ENCODE results near the gene HES7. TPM values are rescaled to one million over a fixed set of nuclear protein-coding genes. Genes with fewer than 3 reads are reported as not detected.

Gene HES7
- total RNA-seq, 4 donors from 2014 or later, result 1.4 TPM; not detected in 3

- peaks cover 8 to 78% (median 50%) of the 10 kb centered on the region in 4 donors for H3K27me3 ChIP-seq
- no peaks in the 10 kb centered on the region for H3K9me3 ChIP-seq
- no peak for DNase-seq (ENCODE audit: extremely low spot score)
- WGBS, result 8% methylated on average over 14 of the region's 40 CpGs
- no peak for TF ChIP-seq POLR2A (IDR thresholded peaks at IDR 0.05; ENCODE audit: low read depth)
- no peak for TF ChIP-seq EP300 (IDR thresholded peaks at IDR 0.05)
- TF ChIP-seq, protein P1, sequence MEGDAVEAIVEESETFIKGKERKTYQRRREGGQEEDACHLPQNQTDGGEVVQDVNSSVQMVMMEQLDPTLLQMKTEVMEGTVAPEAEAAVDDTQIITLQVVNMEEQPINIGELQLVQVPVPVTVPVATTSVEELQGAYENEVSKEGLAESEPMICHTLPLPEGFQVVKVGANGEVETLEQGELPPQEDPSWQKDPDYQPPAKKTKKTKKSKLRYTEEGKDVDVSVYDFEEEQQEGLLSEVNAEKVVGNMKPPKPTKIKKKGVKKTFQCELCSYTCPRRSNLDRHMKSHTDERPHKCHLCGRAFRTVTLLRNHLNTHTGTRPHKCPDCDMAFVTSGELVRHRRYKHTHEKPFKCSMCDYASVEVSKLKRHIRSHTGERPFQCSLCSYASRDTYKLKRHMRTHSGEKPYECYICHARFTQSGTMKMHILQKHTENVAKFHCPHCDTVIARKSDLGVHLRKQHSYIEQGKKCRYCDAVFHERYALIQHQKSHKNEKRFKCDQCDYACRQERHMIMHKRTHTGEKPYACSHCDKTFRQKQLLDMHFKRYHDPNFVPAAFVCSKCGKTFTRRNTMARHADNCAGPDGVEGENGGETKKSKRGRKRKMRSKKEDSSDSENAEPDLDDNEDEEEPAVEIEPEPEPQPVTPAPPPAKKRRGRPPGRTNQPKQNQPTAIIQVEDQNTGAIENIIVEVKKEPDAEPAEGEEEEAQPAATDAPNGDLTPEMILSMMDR (IDR thresholded peaks at IDR 0.05), result no peak
- TF ChIP-seq POLR2AphosphoS5 (IDR thresholded peaks at IDR 0.05), result no peak
- intact Hi-C loops (cut with DNase I), result no loop called here
- H3K4me1 ChIP-seq, result peaks cover 19 to 31% (median 26%) of the 10 kb centered on the region in 4 donors
- peak overlapping the region in 2 of 4 donors; percentile 18 to 38 for H3K4me3 ChIP-seq
- no peaks in the 10 kb centered on the region for H3K36me3 ChIP-seq
- no peak overlapping the region for H3K27ac ChIP-seq (replicated peaks in 1 of 4)
Observed at GRCh38 chr17:8072729-8073461, 51.0 kb downstream of the HES7 start.

GRCh38 chr17:8072341-8072728, 51.6 kb downstream of the HES7 start:
- H3K4me1 ChIP-seq, result peaks cover 19 to 31% (median 26%) of the 10 kb centered on the region in 4 donors
- no peak for DNase-seq (ENCODE audit: extremely low spot score)
- H3K9me3 ChIP-seq, result no peaks in the 10 kb centered on the region
- WGBS, result 14% methylated on average over 28 of the region's 28 CpGs
- no peak overlapping the region for H3K27ac ChIP-seq (replicated peaks in 1 of 4)
- no peak overlapping the region for H3K4me3 ChIP-seq
- H3K27me3 ChIP-seq, result peaks cover 8 to 73% (median 48%) of the 10 kb centered on the region in 4 donors
- H3K36me3 ChIP-seq, result no peaks in the 10 kb centered on the region
- TF ChIP-seq POLR2AphosphoS5 (IDR thresholded peaks at IDR 0.05) (no peak), POLR2A (IDR thresholded peaks at IDR 0.05; ENCODE audit: low read depth) (no peak), EP300 (IDR thresholded peaks at IDR 0.05) (no peak)
- TF ChIP-seq, protein P1 (IDR thresholded peaks at IDR 0.05), result no peak
- intact Hi-C loops (cut with DNase I), result no loop called here

GRCh38 chr17:8071496-8071895, 52.4 kb downstream of the HES7 start:
- 100% methylated on average over 9 of the region's 12 CpGs for WGBS

More at GRCh38 chr17:8071496-8071895, 52.4 kb downstream of the HES7 start:
- Histone ChIP-seq H3K27me3 (peaks cover 8 to 64% (median 44%) of the 10 kb centered on the region in 4 donors), H3K4me3 (no peak overlapping the region), H3K9me3 (no peaks in the 10 kb centered on the region), H3K4me1 (peaks cover 19 to 31% (median 26%) of the 10 kb centered on the region in 4 donors), H3K36me3 (no peaks in the 10 kb centered on the region), H3K27ac (replicated peaks in 1 of 4) (no peak overlapping the region)
- TF ChIP-seq, protein P1 (IDR thresholded peaks at IDR 0.05), result no peak
- TF ChIP-seq EP300 (IDR thresholded peaks at IDR 0.05) (no peak), POLR2A (IDR thresholded peaks at IDR 0.05; ENCODE audit: low read depth) (no peak), POLR2AphosphoS5 (IDR thresholded peaks at IDR 0.05) (no peak)
- intact Hi-C loops (cut with DNase I), result no loop called here
- no peak for DNase-seq (ENCODE audit: extremely low spot score)

Small RNA genes lying within 50 kb of the gene (small RNA-seq; reads per million reads assigned to genes)
- gene MIR4314, result 0 reads per million in 3 donors

Other genes with a start within 250 kb of the HES7 start
- 100 to 1,000 TPM in 3 of 4 donors, 10 to 100 TPM in 1; 82.7 to 139 (median 111) TPM for gene CHD3, start 235.3 kb downstream of the HES7 start, total RNA-seq
- 10 to 100 TPM in 1 of 4 donors, 1 to 10 TPM in 3; 2.1 to 29.2 (median 5.7) TPM for gene RNF227, start 207.8 kb downstream of the HES7 start, total RNA-seq
- 1 to 10 TPM in 1 of 4 donors, under 1 TPM in 3; 0.23 to 1.2 (median 0.41) TPM for gene KCNAB3, start 194.2 kb downstream of the HES7 start, total RNA-seq
- 10 to 100 TPM; 36.3 to 68.8 (median 43.1) TPM for gene TRAPPC1, start 192.2 kb downstream of the HES7 start, total RNA-seq
- gene CNTROB, start 191.9 kb downstream of the HES7 start, total RNA-seq, result 10 to 100 TPM; 14.4 to 20.0 (median 16.9) TPM
- 1 to 10 TPM in 1 of 4 donors, not detected in 3; 1.1 TPM for gene GUCY2D, start 121.5 kb downstream of the HES7 start, total RNA-seq
- gene ALOX15B, start 85.0 kb downstream of the HES7 start, total RNA-seq, result 1 to 10 TPM; 1.3 to 3.7 (median 2.0) TPM
- gene ALOX12B, start 36.4 kb downstream of the HES7 start, total RNA-seq, result not detected
- not detected for gene ALOXE3, start 5.6 kb downstream of the HES7 start, total RNA-seq
- gene PER1, start 28.3 kb upstream of the HES7 start, total RNA-seq, result 100 to 1,000 TPM; 127 to 263 (median 168) TPM
- gene VAMP2, start 38.8 kb upstream of the HES7 start, total RNA-seq, result 10 to 100 TPM; 23.7 to 36.4 (median 33.0) TPM
- gene TMEM107, start 52.3 kb upstream of the HES7 start, total RNA-seq, result 10 to 100 TPM; 10.4 to 17.8 (median 13.6) TPM
- 10 to 100 TPM in 3 of 4 donors, 1 to 10 TPM in 1; 8.6 to 22.4 (median 13.9) TPM for gene BORCS6, start 66.1 kb upstream of the HES7 start, total RNA-seq
- 1 to 10 TPM in 1 of 4 donors, not detected in 3; 1.5 TPM for gene AURKB, start 86.5 kb upstream of the HES7 start, total RNA-seq
- 10 to 100 TPM; 15.4 to 24.1 (median 17.2) TPM for gene CTC1, start 124.0 kb upstream of the HES7 start, total RNA-seq
- gene PFAS, start 125.2 kb upstream of the HES7 start, total RNA-seq, result 10 to 100 TPM in 2 of 4 donors, 1 to 10 TPM in 2; 8.8 to 15.2 (median 11.2) TPM
- 10 to 100 TPM; 26.5 to 43.6 (median 34.4) TPM for gene RANGRF, start 164.6 kb upstream of the HES7 start, total RNA-seq
- gene SLC25A35, start 171.3 kb upstream of the HES7 start, total RNA-seq, result 1 to 10 TPM in 3 of 4 donors, under 1 TPM in 1; 0.99 to 2.5 (median 1.3) TPM
- gene ARHGEF15, start 186.1 kb upstream of the HES7 start, total RNA-seq, result 10 to 100 TPM in 2 of 4 donors, 1 to 10 TPM in 2; 3.3 to 19.8 (median 12.6) TPM
- gene ODF4, start 215.7 kb upstream of the HES7 start, total RNA-seq, result not detected

Data from esophagus muscularis mucosa (tissue), 4 donors.